Fibroblast of lung (primary cell): Measurements from ENCODE around the gene MAP6. TPM values are rescaled to one million over a fixed set of nuclear protein-coding genes. Genes with fewer than 3 reads are reported as not detected.

Source experiments
- DNase-seq, 2 donors: peaks; one replicate each; pipeline versions ENCODE4 v3.0.0 to v3.0.0-alpha.2; 2010; ENCODE audit warnings: low read depth in 2 of 2
- H2AFZ ChIP-seq: 2 replicates; pipeline ENCODE4 v1.5.1; 2012; ENCODE audit warnings: low read length, control low read depth, inconsistent platforms
- H3K27ac ChIP-seq: 2 replicates; pipeline ENCODE4 v1.5.1; 2011; ENCODE audit warnings: low read length, control low read depth; ENCODE audit not compliant: insufficient read depth
- H3K27me3 ChIP-seq: 2 replicates; pipeline ENCODE4 v1.5.1; 2011; ENCODE audit warnings: mild to moderate bottlenecking, low read length; ENCODE audit not compliant: control insufficient read depth, insufficient read depth
- H3K36me3 ChIP-seq: 2 replicates; pipeline ENCODE4 v1.5.1; 2011; ENCODE audit warnings: low read length; ENCODE audit not compliant: control insufficient read depth, insufficient read depth
- H3K4me1 ChIP-seq: 2 replicates; pipeline ENCODE4 v1.5.1; 2011; ENCODE audit warnings: low read length; ENCODE audit not compliant: control insufficient read depth, insufficient read depth; ENCODE audit errors: extremely low read depth
- H3K4me2 ChIP-seq: 2 replicates; pipeline ENCODE4 v1.5.1; 2011; ENCODE audit warnings: low read length, control low read depth; ENCODE audit not compliant: insufficient read depth; ENCODE audit errors: extremely low read depth
- H3K4me3 ChIP-seq, 4 experiments: fragments of 200-600 bp in 1 of 4; sonication (generic) in 1 of 4; replicated peaks in 1 of 4; 2 replicates each; pipeline ENCODE4 v1.5.1; 2011 to 2016; ENCODE audit warnings: low read length in 4 of 4, low read depth in 3 of 4, mild to moderate bottlenecking in 3 of 4, control low read depth in 2 of 4, inconsistent platforms in 1 of 4, mixed read lengths in 1 of 4; ENCODE audit not compliant: insufficient read depth in 1 of 4; ENCODE audit errors: control extremely low read depth in 1 of 4
- H3K79me2 ChIP-seq: 2 replicates; pipeline ENCODE4 v1.5.1; 2012; ENCODE audit warnings: mild to moderate bottlenecking, low read length, inconsistent platforms; ENCODE audit not compliant: control insufficient read depth, insufficient read depth
- H3K9ac ChIP-seq: 2 replicates; pipeline ENCODE4 v1.5.1; 2011; ENCODE audit warnings: mild to moderate bottlenecking, low read length, control low read depth; ENCODE audit not compliant: insufficient read depth
- H3K9me3 ChIP-seq: 2 replicates; pipeline ENCODE4 v1.5.1; 2012; ENCODE audit warnings: low read depth, low read length; ENCODE audit not compliant: control insufficient read depth, insufficient read depth
- H4K20me1 ChIP-seq: 2 replicates; pipeline ENCODE4 v1.5.1; 2011; ENCODE audit warnings: low read length; ENCODE audit not compliant: control insufficient read depth, insufficient read depth; ENCODE audit errors: extremely low read depth
- CTCF ChIP-seq, 2 donors: IDR thresholded peaks in 1 of 2; conservative IDR thresholded peaks in 1 of 2; 1 replicate in 1 of 2; 2 replicates in 1 of 2; pipeline ENCODE4 v1.5.1; 2011 to 2012; ENCODE audit warnings: low read length in 2 of 2, control low read depth in 1 of 2, inconsistent platforms in 1 of 2, low read depth in 1 of 2, mild to moderate bottlenecking in 1 of 2
- EZH2 ChIP-seq: IDR thresholded peaks from 2 replicates; pipeline ENCODE4 v1.5.1; 2012; ENCODE audit warnings: low read length, control low read depth, mild to moderate bottlenecking; ENCODE audit errors: missing control alignments
- polyA plus RNA-seq, 2 donors: library from polyadenylated mRNA; depleted of rRNA in 1 of 2; stranded (reverse) in 1 of 2; unstranded in 1 of 2; fragments of >200 nt; gene quantifications; 2 replicates each; pipeline ENCODE4 v1.2.1, GENCODE V29; 2011 to 2012; ENCODE audit warnings: missing spikeins in 1 of 2
- total RNA-seq: library from RNA; depleted of rRNA; stranded (reverse); fragments of >200 nt; gene quantifications from 2 replicates; pipeline ENCODE4 v1.2.1, GENCODE V29; 2014

The MAP6 gene
- total and polyA plus RNA-seq, 2 donors (not counting 1 experiment from before 2014, with no cell fraction given) = 0.17 to 1.0 TPM

GRCh38 chr11:75579841-75580240 is 89.0 kb downstream of the MAP6 start:
- peaks cover 4% of the 10 kb centered on the region for H3K36me3 ChIP-seq
- H3K4me1 ChIP-seq = peaks cover 17% of the 10 kb centered on the region
- no peak overlapping the region for H3K4me2 ChIP-seq
- TF ChIP-seq CTCF (conservative IDR thresholded peaks at IDR 0.05 in 1 of 2, IDR thresholded peaks at IDR 0.05 in 1 of 2; ENCODE audit: low read depth in 1 of 2, low read length in 2 of 2) (no peak), EZH2 (no peak)
- H2AFZ ChIP-seq = no peak overlapping the region
- H3K27me3 ChIP-seq = no peaks in the 10 kb centered on the region
- no peaks in the 10 kb centered on the region for H3K9me3 ChIP-seq
- no peak overlapping the region for H3K27ac ChIP-seq
- DNase-seq = no peak
- no peak overlapping the region for H3K4me3 ChIP-seq
- no peak overlapping the region for H3K9ac ChIP-seq
- no peaks in the 10 kb centered on the region for H3K79me2 ChIP-seq
- peaks cover 2% of the 10 kb centered on the region for H4K20me1 ChIP-seq

GRCh38 chr11:75578977-75579376 is 89.9 kb downstream of the MAP6 start:
- TF ChIP-seq CTCF (conservative IDR thresholded peaks at IDR 0.05 in 1 of 2, IDR thresholded peaks at IDR 0.05 in 1 of 2; ENCODE audit: low read depth in 1 of 2, low read length in 2 of 2) = no peak
- TF ChIP-seq EZH2 = no peak
- Histone ChIP-seq H3K4me1 (peaks cover 17% of the 10 kb centered on the region), H3K4me3 (no peak overlapping the region), H3K36me3 (peaks cover 6% of the 10 kb centered on the region), H3K9ac (no peak overlapping the region), H4K20me1 (peaks cover 2% of the 10 kb centered on the region), H3K27me3 (no peaks in the 10 kb centered on the region), H3K27ac (no peak overlapping the region), H3K79me2 (no peaks in the 10 kb centered on the region), H3K4me2 (no peak overlapping the region), H3K9me3 (no peaks in the 10 kb centered on the region), H2AFZ (no peak overlapping the region)
- DNase-seq = no peak

- no peaks in the 10 kb centered on the region for H3K79me2 ChIP-seq
- no peak for TF ChIP-seq EZH2
- TF ChIP-seq CTCF (conservative IDR thresholded peaks at IDR 0.05 in 1 of 2, IDR thresholded peaks at IDR 0.05 in 1 of 2; ENCODE audit: low read depth in 1 of 2, low read length in 2 of 2) = peak; percentile 50 to 68
- peaks cover 18% of the 10 kb centered on the region for H3K36me3 ChIP-seq
- H3K27ac ChIP-seq = no peak overlapping the region
- H3K9me3 ChIP-seq = no peaks in the 10 kb centered on the region
- no peak for DNase-seq
- H3K9ac ChIP-seq = no peak overlapping the region
- peaks cover 9% of the 10 kb centered on the region for H3K4me1 ChIP-seq
- no peak overlapping the region for H3K4me3 ChIP-seq
- H3K27me3 ChIP-seq = no peaks in the 10 kb centered on the region
- H2AFZ ChIP-seq = no peak overlapping the region
- H4K20me1 ChIP-seq = peaks cover 2% of the 10 kb centered on the region
- H3K4me2 ChIP-seq = no peak overlapping the region
Observed at GRCh38 chr11:75577207-75577606, 91.6 kb downstream of the MAP6 start.
